K562 (cell line): Measurements from ENCODE around the gene CCM2. TPM values are rescaled to one million over a fixed set of nuclear protein-coding genes. Genes with fewer than 3 reads are reported as not detected.

Source experiments
- CCNT2 ChIP-seq: IDR thresholded peaks from 2 replicates; pipeline ENCODE4 v1.6.1; 2011; ENCODE audit warnings: borderline replicate concordance, low read depth, mild to moderate bottlenecking, moderate library complexity, mixed read lengths, low read length; ENCODE audit not compliant: insufficient read length; ENCODE audit errors: extremely low read depth
- DMBX1 ChIP-seq: fragments of 250-450 bp; sonication (Bioruptor Pico); IDR thresholded peaks from 2 replicates; pipeline ENCODE4 v1.8.0; 2022; ENCODE audit warnings: inconsistent platforms, mild to moderate bottlenecking, moderate library complexity, borderline replicate concordance
- HDAC1 ChIP-seq, 2 experiments: fragments of 450-650 bp; IDR thresholded peaks; 2 replicates each; pipeline ENCODE4 v1.6.1; 2016 to 2017; ENCODE audit warnings: inconsistent platforms in 1 of 2, mild to moderate bottlenecking in 1 of 2, moderate library complexity in 1 of 2
- HMGN3 ChIP-seq: IDR thresholded peaks from 2 replicates; pipeline ENCODE4 v1.6.1; 2011; ENCODE audit warnings: borderline replicate concordance, low read depth, mild to moderate bottlenecking, mixed read lengths, low read length; ENCODE audit not compliant: insufficient read length; ENCODE audit errors: extremely low read depth
- MCM7 ChIP-seq, 2 experiments: fragments of 450-650 bp; IDR thresholded peaks; 2 replicates each; pipeline ENCODE4 v1.6.1; 2016 to 2018
- SMARCA5 ChIP-seq: fragments of 450-650 bp; IDR thresholded peaks from 2 replicates; pipeline ENCODE4 v1.6.1; 2016
- TSC22D4 ChIP-seq: fragments of 450-650 bp; IDR thresholded peaks from 2 replicates; pipeline ENCODE4 v1.6.1; 2016; ENCODE audit warnings: missing genetic modification characterization, missing biosample characterization, control low read depth
- XRCC4 ChIP-seq: IDR thresholded peaks from one replicate; pipeline ENCODE4 v1.6.1; 2011; ENCODE audit not compliant: insufficient read depth, insufficient read length; ENCODE audit errors: extremely low read depth
- ZBED1 ChIP-seq: IDR thresholded peaks from 2 replicates; pipeline ENCODE4 v1.6.1; 2014
- ZNF780A ChIP-seq: fragments of 250-450 bp; sonication (Bioruptor Pico); IDR thresholded peaks from 2 replicates; pipeline ENCODE4 v1.5.0; 2021; ENCODE audit warnings: mild to moderate bottlenecking
- polyA plus RNA-seq, 8 experiments: library from polyadenylated mRNA; depleted of rRNA in 4 of 8; stranded (reverse) in 5 of 8; unstranded in 3 of 8; fragments of >200 nt; fragmentation: Nextera tagmentation in 2 of 8; fragmentation: Illumina TruSeq in 1 of 8; extraction: Ambion mirVana in 2 of 8; extraction: Trizol in 1 of 8; gene quantifications; 2 replicates each; pipeline versions ENCODE4 v1.2.1 to v1.2.3, GENCODE V29; 2011 to 2014; ENCODE audit warnings: inconsistent platforms in 1 of 8, missing spikeins in 1 of 8
- total RNA-seq, 7 experiments: library from RNA; depleted of rRNA in 6 of 7; stranded (reverse); fragments of >200 nt in 6 of 7; fragmentation: Illumina TruSeq in 2 of 7; extraction: Trizol in 2 of 7; gene quantifications; 2 replicates each; pipeline versions ENCODE4 v1.2.1 to v1.2.3, GENCODE V29; 2011 to 2021; ENCODE audit warnings: low replicate concordance in 1 of 7
- TF ChIP-seq, protein P1 (sequence below): fragments of 450-650 bp; formaldehyde crosslinking; conservative IDR thresholded peaks from 2 replicates; pipeline ENCODE4 v1.4.0; 2022; ENCODE audit warnings: mild to moderate bottlenecking, missing genetic modification characterization
- TF ChIP-seq, protein P2 (sequence below): fragments of 250-450 bp; sonication (Bioruptor Pico); IDR thresholded peaks from 2 replicates; pipeline ENCODE4 v1.4.0; 2020; ENCODE audit warnings: mild to moderate bottlenecking, moderate library complexity
- TF ChIP-seq, protein P3 (sequence below): sonication (generic); formaldehyde crosslinking; IDR thresholded peaks from 2 replicates; pipeline ENCODE4 v1.8.0; 2023; ENCODE audit warnings: mild to moderate bottlenecking, missing genetic modification reagents
- TF ChIP-seq, protein P4 (sequence below): fragments of 450-650 bp; formaldehyde crosslinking; IDR thresholded peaks from 2 replicates; pipeline ENCODE4 v1.4.0; 2020; ENCODE audit warnings: mild to moderate bottlenecking, mixed read lengths
- TF ChIP-seq, protein P5 (sequence below): fragments of 250-450 bp; sonication (Bioruptor Pico); IDR thresholded peaks from 2 replicates; pipeline ENCODE4 v1.5.0; 2021

The CCM2 gene
- total and polyA plus RNA-seq, 9 of the 15 experiments (the other 6 are each of a cell fraction or from before 2014, with no cell fraction given) = 0.41 to 38.6 (median 25.9) TPM

DNA sequence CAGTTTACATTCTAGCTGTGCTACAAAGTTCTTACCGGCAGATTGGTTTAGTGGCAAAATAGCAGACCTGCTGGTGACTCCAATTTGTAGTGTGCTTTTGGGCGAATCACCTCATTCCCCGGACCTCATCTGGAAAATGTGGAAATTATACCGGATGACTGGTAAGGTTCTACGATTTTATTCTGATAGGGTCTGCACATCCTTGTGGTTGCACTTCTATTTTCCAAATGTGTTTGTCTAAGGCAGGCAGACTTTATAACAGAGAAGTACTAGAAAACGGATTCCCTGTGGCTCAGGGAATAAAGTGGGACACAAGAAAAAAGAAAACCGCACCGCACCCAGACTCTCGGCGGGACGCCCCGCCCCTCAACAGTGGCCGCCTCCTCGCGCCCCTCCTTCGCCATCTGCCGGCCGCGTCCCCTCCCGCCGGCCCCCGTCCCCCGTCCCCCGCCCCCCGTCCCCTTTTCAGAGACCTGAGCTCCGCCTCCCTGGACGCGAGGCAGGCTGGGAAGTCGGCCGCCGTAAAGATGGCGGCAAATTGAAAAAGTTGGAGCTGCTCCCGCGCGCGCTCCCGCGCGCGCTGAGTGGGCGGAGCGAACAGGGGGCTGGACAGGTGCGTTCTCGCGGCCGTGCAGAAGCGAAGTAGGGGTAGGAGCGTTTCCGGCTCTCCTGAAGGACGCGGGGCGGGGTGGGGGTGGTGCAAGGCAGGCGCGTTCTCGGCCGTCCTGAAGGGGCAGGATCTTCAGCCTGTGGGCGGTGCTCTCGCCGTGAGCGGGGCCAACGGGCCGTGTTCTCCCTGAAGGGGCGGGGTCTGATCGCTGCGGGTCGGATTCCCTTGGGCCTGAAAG, 532 bp upstream of the CCM2 start (continued):
- TF ChIP-seq, protein P1, sequence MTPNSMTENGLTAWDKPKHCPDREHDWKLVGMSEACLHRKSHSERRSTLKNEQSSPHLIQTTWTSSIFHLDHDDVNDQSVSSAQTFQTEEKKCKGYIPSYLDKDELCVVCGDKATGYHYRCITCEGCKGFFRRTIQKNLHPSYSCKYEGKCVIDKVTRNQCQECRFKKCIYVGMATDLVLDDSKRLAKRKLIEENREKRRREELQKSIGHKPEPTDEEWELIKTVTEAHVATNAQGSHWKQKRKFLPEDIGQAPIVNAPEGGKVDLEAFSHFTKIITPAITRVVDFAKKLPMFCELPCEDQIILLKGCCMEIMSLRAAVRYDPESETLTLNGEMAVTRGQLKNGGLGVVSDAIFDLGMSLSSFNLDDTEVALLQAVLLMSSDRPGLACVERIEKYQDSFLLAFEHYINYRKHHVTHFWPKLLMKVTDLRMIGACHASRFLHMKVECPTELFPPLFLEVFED (CRISPR knock-in tag) = no peak
- TF ChIP-seq SMARCA5 = no peak
- TF ChIP-seq CCNT2 = peak; percentile 81
- TF ChIP-seq, protein P2, sequence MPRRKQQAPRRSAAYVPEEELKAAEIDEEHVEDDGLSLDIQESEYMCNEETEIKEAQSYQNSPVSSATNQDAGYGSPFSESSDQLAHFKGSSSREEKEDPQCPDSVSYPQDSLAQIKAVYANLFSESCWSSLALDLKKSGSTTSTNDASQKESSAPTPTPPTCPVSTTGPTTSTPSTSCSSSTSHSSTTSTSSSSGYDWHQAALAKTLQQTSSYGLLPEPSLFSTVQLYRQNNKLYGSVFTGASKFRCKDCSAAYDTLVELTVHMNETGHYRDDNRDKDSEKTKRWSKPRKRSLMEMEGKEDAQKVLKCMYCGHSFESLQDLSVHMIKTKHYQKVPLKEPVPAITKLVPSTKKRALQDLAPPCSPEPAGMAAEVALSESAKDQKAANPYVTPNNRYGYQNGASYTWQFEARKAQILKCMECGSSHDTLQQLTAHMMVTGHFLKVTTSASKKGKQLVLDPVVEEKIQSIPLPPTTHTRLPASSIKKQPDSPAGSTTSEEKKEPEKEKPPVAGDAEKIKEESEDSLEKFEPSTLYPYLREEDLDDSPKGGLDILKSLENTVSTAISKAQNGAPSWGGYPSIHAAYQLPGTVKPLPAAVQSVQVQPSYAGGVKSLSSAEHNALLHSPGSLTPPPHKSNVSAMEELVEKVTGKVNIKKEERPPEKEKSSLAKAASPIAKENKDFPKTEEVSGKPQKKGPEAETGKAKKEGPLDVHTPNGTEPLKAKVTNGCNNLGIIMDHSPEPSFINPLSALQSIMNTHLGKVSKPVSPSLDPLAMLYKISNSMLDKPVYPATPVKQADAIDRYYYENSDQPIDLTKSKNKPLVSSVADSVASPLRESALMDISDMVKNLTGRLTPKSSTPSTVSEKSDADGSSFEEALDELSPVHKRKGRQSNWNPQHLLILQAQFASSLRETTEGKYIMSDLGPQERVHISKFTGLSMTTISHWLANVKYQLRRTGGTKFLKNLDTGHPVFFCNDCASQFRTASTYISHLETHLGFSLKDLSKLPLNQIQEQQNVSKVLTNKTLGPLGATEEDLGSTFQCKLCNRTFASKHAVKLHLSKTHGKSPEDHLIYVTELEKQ = no peak
- no peak for TF ChIP-seq ZNF780A
- TF ChIP-seq, protein P3, sequence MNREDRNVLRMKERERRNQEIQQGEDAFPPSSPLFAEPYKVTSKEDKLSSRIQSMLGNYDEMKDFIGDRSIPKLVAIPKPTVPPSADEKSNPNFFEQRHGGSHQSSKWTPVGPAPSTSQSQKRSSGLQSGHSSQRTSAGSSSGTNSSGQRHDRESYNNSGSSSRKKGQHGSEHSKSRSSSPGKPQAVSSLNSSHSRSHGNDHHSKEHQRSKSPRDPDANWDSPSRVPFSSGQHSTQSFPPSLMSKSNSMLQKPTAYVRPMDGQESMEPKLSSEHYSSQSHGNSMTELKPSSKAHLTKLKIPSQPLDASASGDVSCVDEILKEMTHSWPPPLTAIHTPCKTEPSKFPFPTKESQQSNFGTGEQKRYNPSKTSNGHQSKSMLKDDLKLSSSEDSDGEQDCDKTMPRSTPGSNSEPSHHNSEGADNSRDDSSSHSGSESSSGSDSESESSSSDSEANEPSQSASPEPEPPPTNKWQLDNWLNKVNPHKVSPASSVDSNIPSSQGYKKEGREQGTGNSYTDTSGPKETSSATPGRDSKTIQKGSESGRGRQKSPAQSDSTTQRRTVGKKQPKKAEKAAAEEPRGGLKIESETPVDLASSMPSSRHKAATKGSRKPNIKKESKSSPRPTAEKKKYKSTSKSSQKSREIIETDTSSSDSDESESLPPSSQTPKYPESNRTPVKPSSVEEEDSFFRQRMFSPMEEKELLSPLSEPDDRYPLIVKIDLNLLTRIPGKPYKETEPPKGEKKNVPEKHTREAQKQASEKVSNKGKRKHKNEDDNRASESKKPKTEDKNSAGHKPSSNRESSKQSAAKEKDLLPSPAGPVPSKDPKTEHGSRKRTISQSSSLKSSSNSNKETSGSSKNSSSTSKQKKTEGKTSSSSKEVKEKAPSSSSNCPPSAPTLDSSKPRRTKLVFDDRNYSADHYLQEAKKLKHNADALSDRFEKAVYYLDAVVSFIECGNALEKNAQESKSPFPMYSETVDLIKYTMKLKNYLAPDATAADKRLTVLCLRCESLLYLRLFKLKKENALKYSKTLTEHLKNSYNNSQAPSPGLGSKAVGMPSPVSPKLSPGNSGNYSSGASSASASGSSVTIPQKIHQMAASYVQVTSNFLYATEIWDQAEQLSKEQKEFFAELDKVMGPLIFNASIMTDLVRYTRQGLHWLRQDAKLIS (CRISPR knock-in tag) = peak; percentile 50; the same call in 1 of the 2 replicates
- TF ChIP-seq HDAC1 (IDR thresholded peaks at IDR 0.05) = peak in 1 of 2 experiments; percentile 22; a peak in 1 of 4 replicates
- no peak; the same call in 1 of the 2 replicates for TF ChIP-seq DMBX1 (CRISPR knock-in tag)
- 0 out of 2 replicates have a peak, but pooled peaks have one; percentile 35 for TF ChIP-seq ZBED1
- TF ChIP-seq HMGN3 = peak; percentile 77
- TF ChIP-seq, protein P4, sequence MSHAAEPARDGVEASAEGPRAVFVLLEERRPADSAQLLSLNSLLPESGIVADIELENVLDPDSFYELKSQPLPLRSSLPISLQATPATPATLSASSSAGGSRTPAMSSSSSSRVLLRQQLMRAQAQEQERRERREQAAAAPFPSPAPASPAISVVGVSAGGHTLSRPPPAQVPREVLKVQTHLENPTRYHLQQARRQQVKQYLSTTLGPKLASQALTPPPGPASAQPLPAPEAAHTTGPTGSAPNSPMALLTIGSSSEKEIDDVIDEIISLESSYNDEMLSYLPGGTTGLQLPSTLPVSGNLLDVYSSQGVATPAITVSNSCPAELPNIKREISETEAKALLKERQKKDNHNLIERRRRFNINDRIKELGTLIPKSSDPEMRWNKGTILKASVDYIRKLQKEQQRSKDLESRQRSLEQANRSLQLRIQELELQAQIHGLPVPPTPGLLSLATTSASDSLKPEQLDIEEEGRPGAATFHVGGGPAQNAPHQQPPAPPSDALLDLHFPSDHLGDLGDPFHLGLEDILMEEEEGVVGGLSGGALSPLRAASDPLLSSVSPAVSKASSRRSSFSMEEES = no peak
- no peak for TF ChIP-seq XRCC4
- TF ChIP-seq TSC22D4 (tag) = no peak
- TF ChIP-seq, protein P5, sequence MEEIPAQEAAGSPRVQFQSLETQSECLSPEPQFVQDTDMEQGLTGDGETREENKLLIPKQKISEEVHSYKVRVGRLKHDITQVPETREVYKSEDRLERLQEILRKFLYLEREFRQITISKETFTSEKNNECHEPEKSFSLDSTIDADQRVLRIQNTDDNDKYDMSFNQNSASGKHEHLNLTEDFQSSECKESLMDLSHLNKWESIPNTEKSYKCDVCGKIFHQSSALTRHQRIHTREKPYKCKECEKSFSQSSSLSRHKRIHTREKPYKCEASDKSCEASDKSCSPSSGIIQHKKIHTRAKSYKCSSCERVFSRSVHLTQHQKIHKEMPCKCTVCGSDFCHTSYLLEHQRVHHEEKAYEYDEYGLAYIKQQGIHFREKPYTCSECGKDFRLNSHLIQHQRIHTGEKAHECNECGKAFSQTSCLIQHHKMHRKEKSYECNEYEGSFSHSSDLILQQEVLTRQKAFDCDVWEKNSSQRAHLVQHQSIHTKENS = no peak
- no peak for TF ChIP-seq MCM7 (IDR thresholded peaks at IDR 0.05)
